GM04503 (cell line): ENCODE measurements around the gene U2AF1.
"Not testable (repeated sequence)": the region's sequence is repeated elsewhere in the genome, so short reads cannot be mapped to it uniquely, and the experiment has no call there.

Source experiments
- DNase-seq: peaks from one replicate; pipeline ENCODE4 v3.0.0-alpha.2; 2012; ENCODE audit warnings: low read depth

Gene U2AF1, protein sequence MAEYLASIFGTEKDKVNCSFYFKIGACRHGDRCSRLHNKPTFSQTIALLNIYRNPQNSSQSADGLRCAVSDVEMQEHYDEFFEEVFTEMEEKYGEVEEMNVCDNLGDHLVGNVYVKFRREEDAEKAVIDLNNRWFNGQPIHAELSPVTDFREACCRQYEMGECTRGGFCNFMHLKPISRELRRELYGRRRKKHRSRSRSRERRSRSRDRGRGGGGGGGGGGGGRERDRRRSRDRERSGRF

DNA sequence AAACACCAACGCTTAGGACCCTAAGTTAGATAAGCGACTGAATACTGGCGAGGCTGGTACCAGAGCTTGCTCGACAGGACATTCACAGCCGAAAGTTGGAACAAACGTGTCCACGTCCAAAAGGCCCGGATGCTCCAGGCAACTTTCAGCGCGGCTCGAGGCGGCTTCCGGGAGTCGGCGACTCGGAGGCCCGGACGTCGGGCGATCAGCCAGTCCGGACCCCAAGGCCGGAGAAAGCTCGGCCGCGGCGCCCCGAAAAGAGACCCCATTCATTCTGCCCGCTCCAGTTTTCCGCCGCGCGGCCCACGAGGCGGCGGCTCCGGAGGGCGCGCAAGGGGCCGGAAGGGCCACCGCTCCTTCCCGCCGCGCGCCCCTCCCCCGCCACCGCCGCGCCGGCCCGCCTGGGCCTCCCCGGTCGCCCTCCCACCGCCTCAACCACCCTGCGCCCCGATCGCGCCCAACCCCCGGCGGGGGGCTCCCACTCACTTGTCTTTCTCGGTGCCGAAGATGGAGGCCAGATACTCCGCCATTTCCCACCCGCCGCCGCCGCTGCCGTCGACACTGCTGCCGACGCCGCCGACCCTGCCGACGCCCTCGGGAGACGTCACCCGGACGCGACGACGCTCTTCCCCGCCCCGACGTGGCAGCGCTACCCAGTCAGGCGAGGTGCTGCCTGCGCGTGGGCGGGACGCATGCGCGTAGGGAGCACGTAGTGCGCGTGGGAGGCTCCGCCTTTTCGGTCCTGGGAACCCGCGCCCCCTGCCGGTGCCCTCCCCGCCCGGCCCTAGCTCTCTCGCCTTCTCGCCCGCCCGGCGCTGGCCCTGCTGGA is at the start of gene U2AF1:
U2AF1 (minus strand) TSS at position 606 of the 829 bp plus-strand sequence; CDS start at position 530, 76 bp downstream.
- peak; percentile 0 for DNase-seq

DNA sequence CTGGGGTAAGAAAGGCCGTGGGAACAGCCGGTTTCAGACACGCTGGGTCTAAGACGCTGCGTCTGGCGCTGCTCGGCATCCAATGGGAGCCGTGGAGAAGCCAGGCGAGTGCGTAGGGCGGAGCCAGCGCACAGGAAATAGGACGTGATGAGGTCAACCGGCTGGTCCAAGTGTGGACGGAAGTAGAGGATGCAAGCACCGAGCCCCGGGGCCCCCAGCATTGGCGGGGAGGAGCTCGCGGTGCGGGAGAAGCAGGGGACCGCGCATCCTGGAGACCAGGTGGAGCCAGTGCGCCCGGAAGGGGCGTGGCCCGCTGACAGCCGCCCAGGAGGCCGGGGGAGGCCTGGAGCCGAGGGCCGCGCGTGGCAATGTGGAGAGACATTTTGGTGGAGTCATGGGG is 46.2 kb upstream of the U2AF1 start:
- DNase-seq, result not testable (repeated sequence)

DNA sequence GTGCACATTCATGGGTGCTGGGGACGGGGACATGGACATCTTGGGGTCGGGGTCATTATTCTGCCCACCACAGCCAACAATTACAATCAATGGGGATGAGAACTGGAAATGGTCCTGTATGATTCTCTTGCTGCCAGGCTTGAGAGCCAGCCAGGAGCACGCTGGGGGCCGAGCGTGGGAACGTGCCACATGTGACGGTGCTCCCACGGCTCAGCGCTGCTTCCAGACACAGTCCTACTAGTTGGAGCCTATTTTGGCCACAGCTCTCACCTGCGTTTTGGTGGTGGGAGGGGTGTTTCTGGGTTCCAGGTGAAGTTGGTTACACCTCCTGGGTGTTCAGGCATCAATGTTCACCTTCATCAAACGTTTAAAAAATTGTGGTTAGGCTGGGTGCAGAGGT is 42.0 kb upstream of the U2AF1 start:
- not testable (repeated sequence) for DNase-seq

DNA sequence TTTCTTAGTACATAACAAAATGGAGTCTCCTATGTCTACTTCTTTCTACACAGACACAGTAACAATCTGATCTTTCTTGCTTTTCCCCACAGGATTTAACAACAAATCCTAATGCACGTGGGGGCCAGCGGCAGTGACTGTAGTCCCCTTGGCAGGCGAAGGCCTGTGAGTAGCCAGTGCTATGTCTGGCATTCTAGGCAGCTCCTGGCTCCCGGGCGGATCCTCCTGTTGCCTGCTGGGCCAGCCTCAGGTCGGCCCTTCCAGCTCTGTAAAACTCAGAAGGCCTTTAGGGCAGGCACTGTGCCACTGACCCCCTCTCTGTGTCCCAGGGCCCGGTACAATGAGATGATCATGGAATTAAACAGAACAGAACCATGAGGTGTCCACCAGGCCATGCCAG is 40.6 kb upstream of the U2AF1 start:
- DNase-seq, result not testable (repeated sequence)

DNA sequence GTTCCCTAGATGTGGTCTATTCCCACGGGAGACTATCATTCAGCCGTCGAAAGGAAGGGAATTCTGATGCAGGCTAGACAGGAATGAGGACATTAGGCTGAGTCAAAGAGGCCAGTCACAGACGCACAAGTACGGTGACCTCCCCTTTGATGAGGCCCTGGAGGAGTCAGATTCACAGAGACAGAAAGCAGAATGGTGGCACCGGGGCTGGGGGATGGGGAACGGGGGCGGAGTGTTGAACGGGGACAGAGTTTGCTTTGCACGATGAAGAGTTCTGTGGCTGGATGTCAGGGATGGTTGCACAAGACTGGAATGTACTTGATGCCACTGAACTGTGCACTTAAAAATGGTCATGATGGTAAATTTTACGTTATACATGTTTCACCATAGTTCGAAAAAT is 39.3 kb upstream of the U2AF1 start:
- DNase-seq, result not testable (repeated sequence)

DNA sequence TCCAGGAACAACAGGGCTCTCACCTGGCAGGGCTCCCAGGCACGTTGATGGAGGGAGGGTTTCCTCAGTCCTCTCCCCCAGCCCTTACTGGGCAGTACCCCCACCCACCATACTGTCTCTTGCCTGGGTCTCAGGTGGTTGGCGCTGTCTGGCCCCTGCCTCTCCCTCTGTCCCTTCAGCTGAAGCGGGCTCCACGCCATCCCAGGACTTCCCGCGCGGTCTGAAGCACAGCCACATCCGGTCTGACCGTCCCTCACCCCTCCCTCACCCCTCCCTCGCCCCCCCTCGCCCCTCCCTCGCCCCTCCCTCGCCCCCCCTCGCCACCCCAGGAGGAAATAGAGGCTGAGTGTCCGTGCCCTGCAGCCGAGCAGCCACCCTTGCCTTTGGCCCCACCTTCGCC is 34.0 kb upstream of the U2AF1 start:
- not testable (repeated sequence) for DNase-seq

DNA sequence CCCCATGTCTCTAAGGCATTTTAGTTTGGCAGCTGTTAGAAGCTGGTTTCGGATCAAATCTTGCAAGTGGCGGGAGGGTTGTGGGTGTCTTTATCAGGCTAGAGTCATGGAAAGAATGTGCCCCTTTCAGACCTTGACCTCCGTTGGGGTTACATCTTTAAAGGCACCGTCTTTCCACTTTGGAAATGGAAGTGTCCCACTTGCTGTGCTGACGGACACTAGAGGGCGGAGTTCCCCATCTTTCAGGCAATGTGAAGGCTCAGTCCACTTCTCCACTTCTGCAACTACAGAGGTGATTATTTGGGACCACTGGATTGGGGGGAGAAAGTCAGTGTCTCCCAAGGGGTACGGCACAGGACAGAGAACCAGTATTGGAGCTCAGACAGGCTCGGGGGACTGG is 31.6 kb upstream of the U2AF1 start:
- DNase-seq, result not testable (repeated sequence)

DNA sequence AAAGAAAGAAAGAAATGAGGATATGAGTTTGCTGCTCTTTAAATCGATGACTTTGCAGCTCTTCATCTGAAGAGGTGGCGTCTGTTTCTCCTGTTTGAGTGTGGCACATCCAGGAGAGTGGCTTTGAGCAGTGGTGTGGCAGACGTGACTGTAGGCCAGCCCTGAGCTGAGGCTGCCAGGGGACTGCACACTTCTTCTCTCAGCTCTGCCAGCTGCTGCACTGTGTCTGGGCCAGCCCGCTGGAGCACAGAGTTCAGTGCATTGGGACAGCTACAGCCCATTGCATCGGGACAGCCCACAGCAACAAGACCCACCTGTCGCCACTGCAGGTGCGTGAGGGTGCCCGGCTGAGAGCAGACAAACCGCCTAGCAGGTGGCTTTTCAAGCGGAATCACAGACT is 27.1 kb upstream of the U2AF1 start:
- DNase-seq, result not testable (repeated sequence)

DNA sequence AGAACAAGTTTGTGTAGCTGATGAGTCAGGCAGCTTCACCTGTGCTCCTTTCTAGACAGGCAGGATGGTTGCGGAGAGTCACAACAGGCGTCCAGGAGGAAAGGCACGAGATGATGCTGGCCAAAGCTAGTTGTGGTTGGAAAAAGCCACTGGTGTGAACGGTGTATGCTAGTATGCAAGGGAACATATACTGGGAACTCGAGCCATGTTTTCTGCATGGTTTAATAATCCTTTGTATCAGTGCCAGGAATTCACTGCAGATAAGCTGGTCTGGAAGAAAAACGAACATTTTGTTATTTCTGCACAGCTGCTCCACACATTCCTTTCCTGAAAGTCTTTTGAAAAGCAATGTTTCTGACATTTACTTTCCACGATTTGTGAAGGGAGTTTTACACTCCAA is 22.7 kb upstream of the U2AF1 start:
- DNase-seq, result not testable (repeated sequence)

DNA sequence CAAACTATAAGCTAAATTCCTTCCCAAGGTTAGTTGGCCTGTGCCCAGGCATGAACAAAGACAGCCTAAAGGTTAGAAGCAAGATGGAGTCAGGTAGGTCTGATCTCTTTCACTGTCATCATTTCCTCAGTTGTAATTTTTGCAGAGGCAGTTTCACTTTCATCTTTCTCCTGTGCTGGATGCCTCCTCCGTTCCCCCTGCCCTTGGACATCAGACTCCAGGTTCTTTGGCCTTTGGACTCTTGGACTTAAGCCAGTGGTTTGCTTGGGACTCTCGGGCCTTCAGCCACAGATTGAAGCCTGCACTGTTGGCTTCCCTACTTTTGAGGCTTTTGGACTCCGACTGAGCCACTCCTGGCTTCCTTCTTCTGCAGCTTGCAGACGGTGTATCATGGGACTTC is 8.6 kb upstream of the U2AF1 start:
- not testable (repeated sequence) for DNase-seq

DNA sequence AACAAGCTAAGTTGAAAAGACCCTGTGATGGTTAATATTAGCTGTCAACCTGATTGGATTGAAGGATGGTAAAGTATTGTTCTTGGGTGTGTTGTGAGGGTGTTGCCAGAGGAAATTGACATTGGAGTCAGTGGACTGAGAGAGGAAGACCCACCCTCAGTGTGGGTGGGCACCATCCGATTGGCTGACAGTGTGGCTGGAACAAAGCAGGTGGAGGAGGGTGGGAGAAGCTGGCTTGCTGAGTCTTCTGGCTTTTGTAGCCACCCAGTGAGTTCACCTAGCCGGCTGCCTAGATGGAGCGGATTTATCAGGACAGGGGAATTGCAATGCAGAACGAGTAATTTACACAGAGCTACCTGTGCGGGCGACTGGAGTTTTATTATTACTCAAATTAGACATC is 7.1 kb upstream of the U2AF1 start:
- DNase-seq, result not testable (repeated sequence)

DNA sequence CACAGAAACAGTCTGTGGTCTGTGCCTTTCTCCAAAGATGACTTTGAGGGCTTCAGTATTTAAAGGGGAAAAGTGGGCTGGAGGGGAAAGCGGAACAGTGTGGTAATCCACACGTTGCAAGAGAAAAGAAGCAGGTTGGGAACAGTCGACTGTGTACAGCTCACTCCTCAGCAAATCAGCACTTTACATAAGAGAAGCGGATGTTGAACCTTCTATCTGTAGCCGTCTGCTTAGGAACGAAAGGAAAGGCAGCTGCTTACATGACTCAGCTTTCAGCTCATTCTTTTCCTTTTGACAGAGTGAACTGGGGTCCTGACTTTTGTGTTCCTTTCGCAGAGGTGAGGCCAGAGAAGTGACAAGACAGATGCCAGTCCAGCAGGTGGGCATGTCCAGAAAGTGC is 1.6 kb upstream of the U2AF1 start:
- not testable (repeated sequence) for DNase-seq

DNA sequence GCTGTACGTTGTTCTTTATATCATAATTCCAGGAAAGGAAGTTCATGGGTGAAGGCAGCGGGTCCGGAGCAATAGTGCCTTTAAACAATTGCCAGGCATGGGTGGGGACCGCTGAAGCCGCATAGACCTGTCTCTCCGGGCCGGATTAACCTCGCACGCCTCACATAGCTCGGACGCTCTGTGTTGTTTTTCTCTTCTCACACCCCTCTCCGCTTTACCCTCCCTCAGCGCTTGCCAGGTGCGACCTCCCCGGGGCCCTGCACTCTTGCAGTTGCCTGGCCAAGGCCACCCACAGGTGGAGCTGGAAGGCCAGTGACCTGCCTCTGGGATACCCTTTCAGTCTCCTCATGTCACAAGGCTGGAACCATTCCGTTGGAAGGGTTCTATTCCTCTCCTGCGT is 807 bp upstream of the U2AF1 start:
- DNase-seq, result not testable (repeated sequence)

DNA sequence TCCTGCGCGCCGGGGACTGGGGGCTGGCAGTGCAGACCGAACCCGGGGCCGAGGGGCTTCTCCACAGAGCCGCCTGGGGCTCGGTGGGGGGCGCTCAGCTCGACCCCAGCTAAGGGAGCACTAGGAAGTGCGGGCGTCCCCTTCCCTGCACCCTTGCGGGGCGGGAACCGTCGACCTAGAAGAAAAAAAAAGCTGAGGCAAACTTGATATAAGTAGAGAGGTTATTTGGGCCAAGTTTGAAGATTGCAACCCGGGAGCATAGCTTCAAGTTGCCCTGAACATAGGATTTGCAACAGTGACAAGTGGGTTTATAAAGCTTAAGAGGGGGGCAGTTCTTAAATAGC is 396 bp upstream of the U2AF1 start:
- DNase-seq, result not testable (repeated sequence)

DNA sequence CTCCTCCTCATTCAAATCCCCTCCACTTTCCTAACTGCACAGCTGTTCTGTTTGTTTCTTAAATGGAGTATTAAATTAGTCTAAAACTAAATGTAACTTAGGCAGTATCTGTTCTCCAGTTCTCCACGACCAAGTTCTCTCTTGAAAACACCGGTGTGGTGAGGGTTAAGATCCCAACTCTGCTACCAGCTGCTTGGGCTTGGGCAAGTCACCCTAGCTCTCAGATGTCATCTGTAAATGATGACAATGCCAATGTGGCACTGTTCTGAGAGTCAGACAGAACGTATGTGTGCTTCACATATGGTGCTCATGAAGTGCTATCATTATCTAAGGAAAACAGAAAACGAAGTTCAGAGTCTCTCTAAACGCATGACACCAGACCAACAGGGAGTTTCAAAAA is 2.7 kb downstream of the U2AF1 start:
- not testable (repeated sequence) for DNase-seq

DNA sequence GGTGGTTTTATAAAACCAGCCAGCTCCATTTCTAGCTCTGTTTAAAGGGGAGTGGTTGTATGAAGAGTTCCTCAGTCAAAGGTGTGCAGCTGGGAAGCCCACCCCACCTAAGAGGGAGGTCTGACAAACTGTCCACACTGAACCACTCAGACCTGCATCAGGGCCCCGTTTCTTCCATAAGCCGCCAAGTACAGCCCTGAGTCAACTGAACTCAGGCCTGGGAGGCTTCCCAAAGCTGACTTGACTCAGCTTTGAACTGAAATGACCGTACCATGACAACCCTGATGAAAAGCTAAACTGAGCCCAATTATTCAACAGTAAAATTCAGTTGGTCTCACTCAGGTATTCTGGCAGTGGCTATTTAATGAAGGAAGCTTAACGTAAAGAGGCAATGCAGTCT is 5.1 kb downstream of the U2AF1 start:
- DNase-seq, result not testable (repeated sequence)

DNA sequence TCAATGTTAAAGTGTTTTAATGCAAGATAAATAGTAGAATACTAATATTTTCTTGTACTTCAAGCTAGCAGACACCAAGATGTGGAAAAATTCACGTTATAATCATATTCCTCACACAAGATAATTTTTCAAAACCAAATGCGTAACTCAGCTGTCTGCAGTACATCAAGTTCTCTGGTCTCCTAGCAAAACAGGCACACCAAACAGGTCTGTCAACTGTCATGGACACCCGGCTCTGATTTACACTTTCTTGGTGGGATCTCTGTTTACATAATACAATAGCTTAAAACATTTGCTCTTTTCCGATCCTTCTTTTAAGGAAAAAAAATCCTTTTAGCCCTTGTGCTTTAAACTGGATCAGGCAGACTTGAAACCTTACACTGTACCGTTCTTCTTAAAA is 5.7 kb downstream of the U2AF1 start:
- DNase-seq, result not testable (repeated sequence)

DNA sequence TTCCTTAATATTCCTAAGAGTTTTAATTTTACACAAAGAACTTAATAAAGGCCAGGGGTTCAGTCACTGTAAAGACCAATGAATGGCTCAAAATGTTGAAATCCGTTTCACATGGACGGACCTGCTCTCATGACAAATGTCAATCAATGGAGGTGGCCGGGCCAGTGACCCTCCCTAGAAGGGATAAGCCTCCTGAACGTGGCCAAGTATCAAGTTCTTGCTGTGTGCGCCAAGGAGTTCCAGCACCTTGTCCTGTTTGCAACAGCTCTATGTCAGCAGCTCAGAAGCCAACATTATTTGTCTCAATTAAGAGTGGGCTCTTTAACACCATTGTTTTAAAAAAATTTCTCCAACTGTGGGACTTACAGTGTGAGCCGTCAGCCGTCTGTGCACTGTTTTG is 6.4 kb downstream of the U2AF1 start:
- not testable (repeated sequence) for DNase-seq

DNA sequence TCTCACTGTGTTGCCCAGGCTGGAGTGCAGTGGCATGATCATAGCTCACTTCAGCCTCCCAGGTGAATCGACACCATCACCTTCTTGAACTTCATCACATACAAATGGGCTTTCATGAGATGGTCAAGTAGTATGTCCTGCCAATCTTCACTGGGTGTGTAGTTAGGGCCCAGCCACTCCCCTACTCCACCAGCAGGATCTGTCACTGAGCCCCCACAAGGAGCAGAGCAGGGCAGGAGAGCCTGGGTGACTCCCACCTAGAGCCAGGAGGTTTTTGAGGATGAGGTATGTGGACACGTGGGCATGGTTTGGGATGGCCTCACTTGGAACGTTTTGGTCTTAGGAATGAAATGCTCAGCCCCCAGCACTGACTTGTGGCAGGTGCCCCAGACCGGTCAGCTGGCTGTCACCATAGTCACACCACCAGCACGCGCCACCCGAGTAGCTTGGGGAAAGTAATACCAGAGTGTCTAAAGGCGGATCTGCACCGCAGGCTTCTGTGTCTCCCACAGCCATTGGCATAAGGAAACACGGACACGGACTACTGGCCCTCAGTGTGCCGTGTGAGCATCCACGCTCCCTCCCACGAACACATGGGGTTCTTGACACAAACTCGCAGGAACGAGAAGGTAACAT is 15.3 kb downstream of the U2AF1 start:
- DNase-seq, result not testable (repeated sequence)

DNA sequence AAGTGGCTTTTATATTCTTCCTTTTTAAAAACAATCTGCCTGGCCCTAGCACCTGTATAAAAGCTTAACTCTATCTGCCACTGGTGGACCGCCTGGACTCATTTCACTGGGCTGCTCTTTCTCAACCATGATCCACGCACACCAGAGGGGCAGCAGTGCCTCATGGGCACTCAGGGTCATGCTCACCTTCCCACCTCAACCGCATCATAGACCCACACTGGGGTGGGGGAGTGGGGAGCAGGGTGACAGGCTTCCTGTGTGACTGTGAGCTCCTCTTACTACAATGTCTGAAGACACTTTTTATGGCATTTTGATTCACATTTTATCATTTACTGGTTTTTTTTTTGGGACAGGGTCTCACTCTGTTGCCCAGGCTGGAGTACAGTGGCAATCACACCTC is 16.4 kb downstream of the U2AF1 start:
- DNase-seq, result not testable (repeated sequence)

DNA sequence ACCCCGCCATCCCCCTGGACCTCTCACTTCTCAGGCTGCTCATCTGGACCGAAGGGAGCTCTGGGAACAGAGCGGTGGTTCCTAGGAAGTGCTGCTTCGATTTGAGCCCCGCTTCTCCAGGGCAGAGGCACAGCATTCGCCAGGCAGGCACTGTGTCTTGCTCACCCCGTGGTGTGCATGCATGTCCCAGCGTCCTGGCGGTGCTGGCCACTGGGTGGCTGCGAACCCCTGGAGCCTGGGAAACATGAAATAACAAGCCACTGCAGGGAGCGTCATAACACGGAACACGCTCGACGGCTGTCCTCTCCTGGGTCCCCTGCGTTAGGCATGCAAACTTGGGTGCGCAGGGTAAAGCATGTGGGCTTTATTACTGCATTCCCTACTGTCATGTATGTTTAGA is 17.9 kb downstream of the U2AF1 start:
- not testable (repeated sequence) for DNase-seq

DNA sequence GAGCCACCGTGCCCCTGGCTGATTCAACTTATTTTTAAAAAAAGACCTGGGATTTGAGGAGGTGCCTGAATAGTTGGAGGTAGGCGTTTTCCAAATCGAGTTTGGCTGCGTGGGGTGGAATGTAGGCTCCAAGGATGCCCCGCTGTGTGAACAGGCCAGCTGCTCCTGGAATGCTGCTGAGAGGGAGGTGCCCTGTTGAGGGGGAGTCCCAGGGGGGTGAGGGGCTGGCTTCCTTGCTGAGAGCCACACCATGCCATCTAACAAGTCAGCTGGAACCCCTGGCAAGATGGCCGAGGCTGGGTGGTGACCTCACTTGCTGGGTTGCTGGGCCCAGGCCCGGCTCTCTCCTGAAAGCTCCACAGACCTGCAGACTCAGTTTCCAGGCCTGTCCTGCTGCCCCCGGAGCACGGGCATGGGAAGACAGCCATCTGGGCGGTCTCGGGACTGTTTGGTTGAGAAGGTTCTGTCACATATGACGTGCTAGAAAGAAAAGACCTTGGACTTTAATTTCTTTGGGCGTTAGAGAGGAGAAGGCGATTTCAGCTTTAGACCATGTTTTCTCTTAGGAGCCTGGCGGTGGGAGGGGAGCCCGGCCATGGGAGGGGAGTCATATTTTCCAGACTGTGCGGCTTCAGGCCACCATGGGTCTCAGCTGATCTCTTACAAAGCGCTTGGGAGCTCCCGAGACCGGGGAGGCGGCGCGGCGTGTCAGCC is 24.6 kb downstream of the U2AF1 start:
- DNase-seq, result not testable (repeated sequence)
